GM12801 (cell line): ENCODE results near the gene MSANTD1.

Source experiments
- TF ChIP-seq, protein P1 (sequence below): IDR thresholded peaks from one replicate; pipeline ENCODE4 v1.5.1; 2011; ENCODE audit warnings: control low read depth; ENCODE audit not compliant: insufficient read length; ENCODE audit errors: extremely low read depth

The MSANTD1 gene

DNA sequence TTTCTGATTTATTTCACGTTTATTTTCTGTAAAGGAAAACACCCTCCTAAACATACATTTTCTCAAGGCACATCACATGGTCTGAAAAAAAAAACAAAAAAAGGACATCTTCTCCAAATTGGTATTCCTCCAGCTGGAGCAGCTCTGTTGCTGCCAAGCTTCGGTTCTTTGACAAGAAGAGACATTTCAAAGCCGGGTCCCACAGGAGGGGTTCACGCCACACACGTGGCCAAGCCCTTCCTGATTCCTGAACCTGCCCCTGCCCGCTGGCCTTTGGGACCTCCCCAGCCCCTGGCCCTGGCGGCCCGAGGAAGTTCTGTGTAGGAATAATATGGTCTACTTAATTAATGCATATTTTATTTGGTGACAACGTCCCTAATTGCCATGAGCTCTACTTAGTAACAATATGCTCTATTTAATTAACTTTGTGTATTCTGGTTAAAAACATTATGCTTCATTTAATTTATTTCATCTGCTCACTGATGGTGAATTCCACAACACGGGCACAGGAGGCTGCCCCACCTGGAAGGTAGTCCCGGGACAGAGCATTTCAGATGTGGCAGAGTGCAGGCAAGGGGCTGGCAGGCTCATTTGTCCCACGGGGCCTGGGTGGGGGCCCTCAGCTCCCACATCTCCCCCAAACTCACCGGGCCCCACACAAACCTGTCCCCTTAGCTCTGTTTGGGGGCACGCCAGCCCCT is 38.5 kb downstream of the MSANTD1 start:
- TF ChIP-seq, protein P1, sequence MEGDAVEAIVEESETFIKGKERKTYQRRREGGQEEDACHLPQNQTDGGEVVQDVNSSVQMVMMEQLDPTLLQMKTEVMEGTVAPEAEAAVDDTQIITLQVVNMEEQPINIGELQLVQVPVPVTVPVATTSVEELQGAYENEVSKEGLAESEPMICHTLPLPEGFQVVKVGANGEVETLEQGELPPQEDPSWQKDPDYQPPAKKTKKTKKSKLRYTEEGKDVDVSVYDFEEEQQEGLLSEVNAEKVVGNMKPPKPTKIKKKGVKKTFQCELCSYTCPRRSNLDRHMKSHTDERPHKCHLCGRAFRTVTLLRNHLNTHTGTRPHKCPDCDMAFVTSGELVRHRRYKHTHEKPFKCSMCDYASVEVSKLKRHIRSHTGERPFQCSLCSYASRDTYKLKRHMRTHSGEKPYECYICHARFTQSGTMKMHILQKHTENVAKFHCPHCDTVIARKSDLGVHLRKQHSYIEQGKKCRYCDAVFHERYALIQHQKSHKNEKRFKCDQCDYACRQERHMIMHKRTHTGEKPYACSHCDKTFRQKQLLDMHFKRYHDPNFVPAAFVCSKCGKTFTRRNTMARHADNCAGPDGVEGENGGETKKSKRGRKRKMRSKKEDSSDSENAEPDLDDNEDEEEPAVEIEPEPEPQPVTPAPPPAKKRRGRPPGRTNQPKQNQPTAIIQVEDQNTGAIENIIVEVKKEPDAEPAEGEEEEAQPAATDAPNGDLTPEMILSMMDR = no peak

GRCh38 chr4:3287972-3288570 is 39.1 kb downstream of the MSANTD1 start:
- TF ChIP-seq, protein P1 = no peak

- TF ChIP-seq, protein P1 = no peak
These were observed 39.7 kb downstream of the MSANTD1 start for GRCh38 chr4:3288571-3289094.

DNA sequence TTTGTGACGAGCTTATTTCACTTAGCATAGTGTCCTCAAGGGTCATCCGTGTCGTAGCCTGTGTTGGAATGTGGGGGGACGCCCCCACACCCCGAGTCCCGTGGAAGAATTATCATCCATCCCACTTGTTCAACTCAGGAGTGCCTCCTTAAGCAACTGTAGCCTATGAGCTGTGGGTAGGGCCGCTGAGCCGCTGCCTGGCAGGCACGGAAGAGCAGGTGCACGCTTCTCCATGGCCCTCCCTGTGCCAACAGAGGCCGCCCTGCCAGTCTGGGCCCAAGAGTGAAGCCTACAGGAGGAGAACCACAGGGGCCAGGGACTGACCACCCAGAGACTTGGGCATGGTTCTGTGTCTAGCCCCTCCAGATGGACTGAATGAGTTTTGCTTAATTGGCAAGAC is 41.5 kb downstream of the MSANTD1 start:
- TF ChIP-seq, protein P1 = no peak

- TF ChIP-seq, protein P1 = no peak
These were observed 41.9 kb downstream of the MSANTD1 start for GRCh38 chr4:3290889-3291321.

DNA sequence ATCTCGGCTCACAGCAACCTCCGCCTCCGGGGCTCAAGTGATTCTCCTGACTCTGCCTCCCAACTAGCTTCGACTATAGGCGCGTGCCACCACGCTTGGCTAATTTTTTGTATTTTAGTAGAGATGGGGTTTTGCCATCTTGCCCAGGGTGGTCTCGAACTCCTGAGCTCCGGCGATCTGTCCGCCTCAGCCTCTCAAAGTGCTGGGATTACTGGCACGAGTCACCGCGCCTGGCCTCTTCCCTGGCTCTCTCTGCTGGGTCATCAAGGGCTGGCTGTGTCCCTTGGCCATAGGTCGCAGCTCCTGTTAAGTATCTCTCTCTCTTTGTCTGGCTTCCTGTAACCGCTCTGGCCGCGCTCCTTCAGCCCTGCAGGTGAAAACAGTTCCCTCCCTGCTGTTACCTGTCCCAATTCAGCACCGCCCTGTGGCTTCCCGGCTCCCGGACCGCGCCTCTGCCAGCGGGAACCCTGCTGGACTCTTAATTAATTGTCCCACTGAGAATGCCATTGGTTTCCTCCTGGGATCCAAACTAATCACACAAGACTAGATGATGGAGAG is 42.5 kb downstream of the MSANTD1 start:
- TF ChIP-seq, protein P1 = no peak

DNA sequence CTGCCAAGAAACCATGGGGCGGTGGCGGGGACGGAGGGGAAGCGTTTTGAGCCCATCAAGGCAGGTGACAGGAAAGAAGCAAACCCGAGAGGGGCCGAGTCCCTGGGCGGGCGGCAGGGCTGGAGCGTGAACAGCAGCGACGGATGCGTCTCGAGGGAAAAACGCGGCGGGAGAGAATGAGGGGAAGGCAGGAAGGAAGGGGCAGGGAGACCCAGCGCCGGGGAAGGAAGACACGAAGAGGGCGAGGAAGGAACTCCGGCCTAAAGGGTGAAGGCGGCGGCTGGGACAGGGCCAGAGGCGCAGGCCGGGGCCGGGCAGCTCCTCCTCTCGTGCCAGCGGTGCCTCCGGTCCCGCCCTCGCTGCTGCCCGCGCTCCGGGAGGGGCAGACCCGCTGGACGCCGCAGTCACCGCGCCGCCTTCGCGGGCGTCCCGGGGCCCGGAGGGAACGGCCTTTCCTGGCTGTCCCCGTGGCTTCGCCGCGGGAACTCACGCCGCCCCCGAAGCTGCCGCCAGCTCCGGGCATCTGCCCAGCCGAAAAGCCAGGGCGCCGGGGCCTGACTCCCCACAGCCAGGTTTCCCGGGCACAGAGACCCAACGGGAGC is 43.1 kb downstream of the MSANTD1 start:
- TF ChIP-seq, protein P1 = no peak
